Epithelial cell of alveolus of lung (primary cell): ENCODE results near the gene MGST2. TPM values are rescaled to one million over a fixed set of nuclear protein-coding genes. Genes with fewer than 3 reads are reported as not detected.

Source experiments
- total RNA-seq: library from RNA; depleted of rRNA; stranded (reverse); fragments of >200 nt; gene quantifications from 2 replicates; pipeline ENCODE4 v1.2.1, GENCODE V29; 2015

The MGST2 gene
- 19.7 and 26.8 TPM in 2 replicates for total RNA-seq

GRCh38 chr4:139665690-139666529 is at the start of gene MGST2:
Gene MGST2 (plus strand): TSS chr4:139665819. CDS start chr4:139666020, 201 bp downstream.

Other genes starting within 250 kb of the MGST2 start
- gene RAB33B, start 211.7 kb upstream of the MGST2 start, total RNA-seq = 7.0 and 9.8 TPM in 2 replicates
- gene SETD7, start 109.6 kb upstream of the MGST2 start, total RNA-seq = 34.5 and 40.0 TPM in 2 replicates